Measurements from ENCODE around the gene CLEC9A. TPM values are rescaled to one million over a fixed set of nuclear protein-coding genes. Genes with fewer than 3 reads are reported as not detected.

CLEC9A gene
- total RNA-seq, 2 donors from 2014 or later, result 0.18 TPM; not detected in 1

GRCh38 chr12:10031321-10031720, 839 bp downstream of the CLEC9A start:
- Mint-ChIP-seq H3K4me3 (no peak overlapping the region), H3K27me3 (peaks cover 55% of the 10 kb centered on the region), H3K4me1 (no peaks in the 10 kb centered on the region), H3K36me3 (ENCODE audit: low read depth) (peaks cover 4% of the 10 kb centered on the region), H3K27ac (no peak overlapping the region)
- no peaks in the 10 kb centered on the region for H3K9me3 ChIP-seq (ENCODE audit: control insufficient read depth, low read length, poor library complexity, severe bottlenecking)
- no peak for ATAC-seq
- DNase-seq, result no peak

- ATAC-seq (no peak), DNase-seq (no peak)
- H3K4me3 Mint-ChIP-seq, result no peak overlapping the region
- peaks cover 4% of the 10 kb centered on the region for H3K36me3 Mint-ChIP-seq (ENCODE audit: low read depth)
- no peaks in the 10 kb centered on the region for H3K9me3 ChIP-seq (ENCODE audit: control insufficient read depth, low read length, poor library complexity, severe bottlenecking)
- peaks cover 60% of the 10 kb centered on the region for H3K27me3 Mint-ChIP-seq
- H3K4me1 Mint-ChIP-seq, result no peaks in the 10 kb centered on the region
- H3K27ac Mint-ChIP-seq, result no peak overlapping the region
Observed at GRCh38 chr12:10031771-10032175, 1.3 kb downstream of the CLEC9A start.

GRCh38 chr12:10033783-10034545, 3.5 kb downstream of the CLEC9A start:
- ATAC-seq, result no peak
- DNase-seq, result no peak
- H3K9me3 ChIP-seq (ENCODE audit: control insufficient read depth, low read length, poor library complexity, severe bottlenecking), result no peaks in the 10 kb centered on the region
- Mint-ChIP-seq H3K4me3 (no peak overlapping the region), H3K27me3 (peaks cover 79% of the 10 kb centered on the region), H3K4me1 (no peaks in the 10 kb centered on the region), H3K36me3 (ENCODE audit: low read depth) (peaks cover 4% of the 10 kb centered on the region), H3K27ac (no peak overlapping the region)

- ATAC-seq (no peak), DNase-seq (no peak)
- Mint-ChIP-seq H3K27ac (no peak overlapping the region), H3K36me3 (ENCODE audit: low read depth) (peaks cover 2% of the 10 kb centered on the region), H3K4me1 (no peaks in the 10 kb centered on the region), H3K4me3 (no peak overlapping the region), H3K27me3 (peaks cover 80% of the 10 kb centered on the region)
- no peaks in the 10 kb centered on the region for H3K9me3 ChIP-seq (ENCODE audit: control insufficient read depth, low read length, poor library complexity, severe bottlenecking)
Observed at GRCh38 chr12:10042167-10042566, 11.7 kb downstream of the CLEC9A start.

GRCh38 chr12:10048526-10048925, 18.0 kb downstream of the CLEC9A start:
- H3K9me3 ChIP-seq (ENCODE audit: control insufficient read depth, low read length, poor library complexity, severe bottlenecking), result no peaks in the 10 kb centered on the region
- Mint-ChIP-seq H3K27me3 (peaks cover 76% of the 10 kb centered on the region), H3K27ac (no peak overlapping the region), H3K4me1 (peaks cover 8% of the 10 kb centered on the region), H3K36me3 (ENCODE audit: low read depth) (no peaks in the 10 kb centered on the region), H3K4me3 (no peak overlapping the region)
- DNase-seq (no peak), ATAC-seq (no peak)

- H3K4me3 Mint-ChIP-seq, result no peak overlapping the region
- H3K27ac Mint-ChIP-seq, result no peak overlapping the region
Observed at GRCh38 chr12:10052193-10052913, 21.9 kb downstream of the CLEC9A start.

GRCh38 chr12:10058387-10058786, 27.9 kb downstream of the CLEC9A start:
- Mint-ChIP-seq H3K4me3 (no peak overlapping the region), H3K36me3 (ENCODE audit: low read depth) (no peaks in the 10 kb centered on the region), H3K27ac (no peak overlapping the region), H3K27me3 (peaks cover 14% of the 10 kb centered on the region), H3K4me1 (no peaks in the 10 kb centered on the region)
- no peaks in the 10 kb centered on the region for H3K9me3 ChIP-seq (ENCODE audit: control insufficient read depth, low read length, poor library complexity, severe bottlenecking)
- no peak for DNase-seq
- ATAC-seq, result no peak

More at GRCh38 chr12:10052193-10052913, 21.9 kb downstream of the CLEC9A start:
- Mint-ChIP-seq H3K27me3 (peaks cover 54% of the 10 kb centered on the region), H3K4me1 (peaks cover 8% of the 10 kb centered on the region), H3K36me3 (ENCODE audit: low read depth) (no peaks in the 10 kb centered on the region)
- DNase-seq, result no peak
- H3K9me3 ChIP-seq (ENCODE audit: control insufficient read depth, low read length, poor library complexity, severe bottlenecking), result no peaks in the 10 kb centered on the region
- ATAC-seq, result no peak

GRCh38 chr12:10065241-10065640, 34.8 kb downstream of the CLEC9A start:
- H3K9me3 ChIP-seq (ENCODE audit: control insufficient read depth, low read length, poor library complexity, severe bottlenecking), result no peaks in the 10 kb centered on the region
- peaks cover 58% of the 10 kb centered on the region for H3K27me3 Mint-ChIP-seq
- H3K36me3 Mint-ChIP-seq (ENCODE audit: low read depth), result no peaks in the 10 kb centered on the region
- H3K4me3 Mint-ChIP-seq, result no peak overlapping the region
- no peaks in the 10 kb centered on the region for H3K4me1 Mint-ChIP-seq
- ATAC-seq, result no peak
- H3K27ac Mint-ChIP-seq, result no peak overlapping the region
- no peak for DNase-seq

- Mint-ChIP-seq H3K4me1 (no peaks in the 10 kb centered on the region), H3K36me3 (ENCODE audit: low read depth) (no peaks in the 10 kb centered on the region), H3K4me3 (no peak overlapping the region), H3K27ac (no peak overlapping the region), H3K27me3 (peaks cover 65% of the 10 kb centered on the region)
- DNase-seq (no peak), ATAC-seq (no peak)
- no peaks in the 10 kb centered on the region for H3K9me3 ChIP-seq (ENCODE audit: control insufficient read depth, low read length, poor library complexity, severe bottlenecking)
Observed at GRCh38 chr12:10067264-10067663, 36.8 kb downstream of the CLEC9A start.

- H3K4me3 Mint-ChIP-seq, result no peak overlapping the region
- peaks cover 71% of the 10 kb centered on the region for H3K27me3 Mint-ChIP-seq
- no peak overlapping the region for H3K27ac Mint-ChIP-seq
Observed at GRCh38 chr12:10067942-10068341, 37.5 kb downstream of the CLEC9A start.

GRCh38 chr12:10068644-10069043, 38.2 kb downstream of the CLEC9A start:
- H3K9me3 ChIP-seq (ENCODE audit: control insufficient read depth, low read length, poor library complexity, severe bottlenecking), result no peaks in the 10 kb centered on the region
- H3K27ac Mint-ChIP-seq, result no peak overlapping the region
- H3K27me3 Mint-ChIP-seq, result peaks cover 78% of the 10 kb centered on the region
- no peak for ATAC-seq
- no peaks in the 10 kb centered on the region for H3K36me3 Mint-ChIP-seq (ENCODE audit: low read depth)
- H3K4me1 Mint-ChIP-seq, result no peaks in the 10 kb centered on the region
- H3K4me3 Mint-ChIP-seq, result no peak overlapping the region
- no peak for DNase-seq

More at GRCh38 chr12:10067942-10068341, 37.5 kb downstream of the CLEC9A start:
- DNase-seq, result no peak
- Mint-ChIP-seq H3K4me1 (no peaks in the 10 kb centered on the region), H3K36me3 (ENCODE audit: low read depth) (no peaks in the 10 kb centered on the region)
- H3K9me3 ChIP-seq (ENCODE audit: control insufficient read depth, low read length, poor library complexity, severe bottlenecking), result no peaks in the 10 kb centered on the region
- ATAC-seq, result no peak

GRCh38 chr12:10069099-10069498, 38.6 kb downstream of the CLEC9A start:
- Mint-ChIP-seq H3K4me1 (no peaks in the 10 kb centered on the region), H3K27me3 (peaks cover 79% of the 10 kb centered on the region)

GRCh38 chr12:10069976-10070375, 39.5 kb downstream of the CLEC9A start:
- Mint-ChIP-seq H3K27ac (no peak overlapping the region), H3K4me3 (no peak overlapping the region), H3K36me3 (ENCODE audit: low read depth) (no peaks in the 10 kb centered on the region), H3K4me1 (no peaks in the 10 kb centered on the region), H3K27me3 (peaks cover 70% of the 10 kb centered on the region)
- H3K9me3 ChIP-seq (ENCODE audit: control insufficient read depth, low read length, poor library complexity, severe bottlenecking), result no peaks in the 10 kb centered on the region
- DNase-seq, result no peak
- no peak for ATAC-seq

More at GRCh38 chr12:10069099-10069498, 38.6 kb downstream of the CLEC9A start:
- no peak overlapping the region for H3K4me3 Mint-ChIP-seq
- no peaks in the 10 kb centered on the region for H3K36me3 Mint-ChIP-seq (ENCODE audit: low read depth)
- no peak overlapping the region for H3K27ac Mint-ChIP-seq
- ATAC-seq (no peak), DNase-seq (no peak)
- no peaks in the 10 kb centered on the region for H3K9me3 ChIP-seq (ENCODE audit: control insufficient read depth, low read length, poor library complexity, severe bottlenecking)
